Astrocyte of the spinal cord (primary cell): ENCODE data around the gene CALML4.

Source experiments
- DNase-seq: peaks from one replicate; pipeline ENCODE4 v3.0.0; 2011; ENCODE audit warnings: low read depth, low spot score
- H3K4me3 ChIP-seq: 2 replicates; pipeline ENCODE4 v1.5.1; 2011; ENCODE audit warnings: low read depth, mild to moderate bottlenecking, low read length, moderate library complexity
- CTCF ChIP-seq: IDR thresholded peaks from 2 replicates; pipeline ENCODE4 v1.5.1; 2012; ENCODE audit warnings: low read depth, mild to moderate bottlenecking, low read length, inconsistent platforms
- in situ Hi-C: cut with HindIII; loops from 2 replicates; pipeline ENCODE4 v1.10.0; 2017; ENCODE audit warnings: low sequenced_read_pairs

Gene CALML4

GRCh38 chr15:68197661-68198437 is 7.3 kb downstream of the CALML4 start:
- H3K4me3 ChIP-seq: no peak overlapping the region
- in situ Hi-C loops: no loop called here
- no peak for DNase-seq
- no peak for TF ChIP-seq CTCF

GRCh38 chr15:68197170-68197492 is 8.0 kb downstream of the CALML4 start:
- H3K4me3 ChIP-seq: no peak overlapping the region

GRCh38 chr15:68196445-68197169 is 8.5 kb downstream of the CALML4 start:
- H3K4me3 ChIP-seq: no peak overlapping the region
- no peak for TF ChIP-seq CTCF
- in situ Hi-C loops: no loop called here
- DNase-seq: no peak

More at GRCh38 chr15:68197170-68197492, 8.0 kb downstream of the CALML4 start:
- no peak for TF ChIP-seq CTCF
- in situ Hi-C loops: no loop called here
- no peak for DNase-seq

GRCh38 chr15:68195336-68196112 is 9.6 kb downstream of the CALML4 start:
- no peak overlapping the region for H3K4me3 ChIP-seq
- in situ Hi-C loops: no loop called here
- no peak for TF ChIP-seq CTCF
- DNase-seq: no peak

GRCh38 chr15:68192804-68193486 is 12.2 kb downstream of the CALML4 start:
- no peak for TF ChIP-seq CTCF
- in situ Hi-C loops: no loop called here
- no peak overlapping the region for H3K4me3 ChIP-seq
- DNase-seq: no peak

- in situ Hi-C loops: no loop called here
- no peak for DNase-seq
- TF ChIP-seq CTCF: no peak
- no peak overlapping the region for H3K4me3 ChIP-seq
Measured at GRCh38 chr15:68192117-68192516, 13.0 kb downstream of the CALML4 start.
